Natural killer cell (primary cell): ENCODE measurements around the gene PARD6G. TPM values are rescaled to one million over a fixed set of nuclear protein-coding genes. Genes with fewer than 3 reads are reported as not detected.

Source experiments
- ATAC-seq, 3 donors: fragments of 150-1000 bp in 2 of 3; fragments of 200-7000 bp in 1 of 3; cut with Tn5 transposase; 1 replicate in 1 of 3; 2 replicates in 2 of 3; pipeline ENCODE4 v1.10.0; 2021; ENCODE audit warnings: mild to moderate bottlenecking in 2 of 3, moderate library complexity in 2 of 3
- DNase-seq, 2 donors: peaks; one replicate each; pipeline versions ENCODE4 v3.0.0 to v3.0.0-alpha.2; 2013 to 2021; ENCODE audit warnings: mixed read lengths in 1 of 2
- H3K27ac ChIP-seq: one replicate; pipeline ENCODE4 v1.5.1; 2013; ENCODE audit warnings: mild to moderate bottlenecking, low read length
- H3K27me3 ChIP-seq: one replicate; pipeline ENCODE4 v1.6.1; 2013; ENCODE audit warnings: low read length; ENCODE audit not compliant: control insufficient read depth, insufficient read depth
- H3K36me3 ChIP-seq: one replicate; pipeline ENCODE4 v1.6.1; 2013; ENCODE audit warnings: low read length; ENCODE audit not compliant: control insufficient read depth, insufficient read depth
- H3K4me1 ChIP-seq: one replicate; pipeline ENCODE4 v1.6.1; 2013; ENCODE audit warnings: low read length; ENCODE audit not compliant: control insufficient read depth, insufficient read depth
- H3K4me3 ChIP-seq: one replicate; pipeline ENCODE4 v1.5.1; 2013; ENCODE audit warnings: low read length
- H3K9me3 ChIP-seq: one replicate; pipeline ENCODE4 v1.6.1; 2013; ENCODE audit warnings: low read length; ENCODE audit not compliant: control insufficient read depth, insufficient read depth
- H3K27ac Mint-ChIP-seq, 2 donors: one replicate each; pipeline ENCODE4 v1.8.0; 2022; ENCODE audit warnings: mild to moderate bottlenecking in 2 of 2, mixed read lengths in 2 of 2, moderate library complexity in 1 of 2
- H3K27me3 Mint-ChIP-seq, 2 donors: one replicate each; pipeline ENCODE4 v1.8.0; 2022; ENCODE audit warnings: low read depth in 2 of 2, mixed read lengths in 2 of 2
- H3K36me3 Mint-ChIP-seq: one replicate; pipeline ENCODE4 v1.8.0; 2022; ENCODE audit warnings: mixed read lengths
- H3K4me1 Mint-ChIP-seq, 2 donors: one replicate each; pipeline ENCODE4 v1.8.0; 2022; ENCODE audit warnings: mixed read lengths in 2 of 2
- H3K4me3 Mint-ChIP-seq: one replicate; pipeline ENCODE4 v1.8.0; 2022; ENCODE audit warnings: mild to moderate bottlenecking, moderate library complexity, mixed read lengths
- H3K9me3 Mint-ChIP-seq, 2 donors: one replicate each; pipeline ENCODE4 v1.8.0; 2022; ENCODE audit warnings: mixed read lengths in 2 of 2
- WGBS: methylation state at CpG from one replicate; pipeline ENCODE4 v1.1.7; 2013; ENCODE audit warnings: missing lambda C conversion rate; ENCODE audit not compliant: insufficient coverage; 5-methylcytosine and 5-hydroxymethylcytosine counted together
- intact Hi-C: fragments of 100-400 bp; cut with micrococcal nuclease; formaldehyde crosslinking; loops from one replicate; pipeline ENCODE4 v1.14.2; 2022
- total RNA-seq, 4 donors: library from RNA; stranded (reverse); fragments of 120-200 nt in 1 of 4; gene quantifications; one replicate each; pipeline versions ENCODE4 v1.2.3 to v1.2.4, GENCODE V29; 2013 to 2022
- TF ChIP-seq, protein P1 (sequence below): fragments of 200-600 bp; IDR thresholded peaks from one replicate; pipeline ENCODE4 v1.8.0; 2022; ENCODE audit warnings: antibody characterized with exemption

Gene PARD6G
- total RNA-seq, 3 donors from 2014 or later (not counting 1 experiment from before 2014, with no cell fraction given), result not detected

DNA sequence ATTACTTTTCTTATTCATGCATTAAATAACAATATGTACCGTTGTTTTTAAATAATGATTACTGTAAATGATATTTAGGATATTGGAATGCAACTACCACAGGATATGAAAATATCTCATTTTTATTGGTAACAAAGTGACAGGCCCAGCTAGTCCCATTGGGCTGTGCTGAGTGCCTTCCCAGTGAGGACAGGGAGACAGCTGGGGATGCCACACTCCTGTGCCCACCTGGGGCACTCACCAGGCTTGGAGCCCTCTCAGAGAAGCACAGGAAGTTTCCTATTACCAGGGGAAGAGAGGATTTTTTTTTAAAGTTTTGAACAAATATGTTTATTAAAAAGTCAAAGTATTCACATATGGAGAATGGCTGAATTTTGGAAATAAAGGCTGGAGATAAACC lies 48.9 kb downstream of the PARD6G start:
- H3K27me3 Mint-ChIP-seq, result peaks cover 17 to 22% of the 10 kb centered on the region in 2 donors

DNA sequence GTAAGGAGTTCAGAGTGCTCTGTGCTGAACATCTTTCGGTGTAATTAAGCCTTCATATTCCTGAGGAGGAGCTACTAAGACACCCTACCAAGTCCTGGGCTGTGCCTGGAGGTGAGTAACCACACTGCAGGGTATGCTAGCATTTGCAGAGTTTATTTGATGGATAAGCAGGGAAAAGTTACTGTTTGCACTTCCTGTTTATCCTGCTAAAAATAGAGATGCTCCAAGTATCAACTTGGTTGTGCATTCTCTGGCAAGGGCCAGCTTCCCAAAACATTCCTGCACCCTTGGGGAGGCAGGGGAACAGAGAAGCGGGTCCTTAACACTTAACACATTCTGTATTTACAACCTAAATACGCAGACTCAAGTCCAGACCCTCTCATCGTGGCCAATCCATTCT lies 49.8 kb downstream of the PARD6G start:
- H3K9me3 ChIP-seq, result no peaks in the 10 kb centered on the region
- no peak overlapping the region for H3K4me3 Mint-ChIP-seq
- H3K4me1 Mint-ChIP-seq, result no peaks in the 10 kb centered on the region
- H3K27ac ChIP-seq, result no peak overlapping the region
- TF ChIP-seq, protein P1, sequence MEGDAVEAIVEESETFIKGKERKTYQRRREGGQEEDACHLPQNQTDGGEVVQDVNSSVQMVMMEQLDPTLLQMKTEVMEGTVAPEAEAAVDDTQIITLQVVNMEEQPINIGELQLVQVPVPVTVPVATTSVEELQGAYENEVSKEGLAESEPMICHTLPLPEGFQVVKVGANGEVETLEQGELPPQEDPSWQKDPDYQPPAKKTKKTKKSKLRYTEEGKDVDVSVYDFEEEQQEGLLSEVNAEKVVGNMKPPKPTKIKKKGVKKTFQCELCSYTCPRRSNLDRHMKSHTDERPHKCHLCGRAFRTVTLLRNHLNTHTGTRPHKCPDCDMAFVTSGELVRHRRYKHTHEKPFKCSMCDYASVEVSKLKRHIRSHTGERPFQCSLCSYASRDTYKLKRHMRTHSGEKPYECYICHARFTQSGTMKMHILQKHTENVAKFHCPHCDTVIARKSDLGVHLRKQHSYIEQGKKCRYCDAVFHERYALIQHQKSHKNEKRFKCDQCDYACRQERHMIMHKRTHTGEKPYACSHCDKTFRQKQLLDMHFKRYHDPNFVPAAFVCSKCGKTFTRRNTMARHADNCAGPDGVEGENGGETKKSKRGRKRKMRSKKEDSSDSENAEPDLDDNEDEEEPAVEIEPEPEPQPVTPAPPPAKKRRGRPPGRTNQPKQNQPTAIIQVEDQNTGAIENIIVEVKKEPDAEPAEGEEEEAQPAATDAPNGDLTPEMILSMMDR, result no peak
- intact Hi-C loops, result no loop called here
- no peaks in the 10 kb centered on the region for H3K4me1 ChIP-seq
- no peaks in the 10 kb centered on the region for H3K9me3 Mint-ChIP-seq
- DNase-seq (no peak), ATAC-seq (no peak)
- peaks cover 17 to 22% of the 10 kb centered on the region in 2 donors for H3K27me3 Mint-ChIP-seq
- no peaks in the 10 kb centered on the region for H3K27me3 ChIP-seq
- 89% methylated on average over 4 of the region's 4 CpGs for WGBS
- H3K27ac Mint-ChIP-seq, result no peak overlapping the region
- no peak overlapping the region for H3K4me3 ChIP-seq
- H3K36me3 ChIP-seq, result no peaks in the 10 kb centered on the region
- no peaks in the 10 kb centered on the region for H3K36me3 Mint-ChIP-seq

More for the DNA sequence above, 48.9 kb downstream of the PARD6G start:
- no peak overlapping the region for H3K4me3 ChIP-seq
- H3K27ac ChIP-seq, result no peak overlapping the region
- no CpG with 5 or more reads among the region's 1 CpG for WGBS
- Mint-ChIP-seq H3K9me3 (no peaks in the 10 kb centered on the region), H3K4me1 (no peaks in the 10 kb centered on the region), H3K27ac (no peak overlapping the region), H3K4me3 (no peak overlapping the region), H3K36me3 (no peaks in the 10 kb centered on the region)
- H3K27me3 ChIP-seq, result no peaks in the 10 kb centered on the region
- TF ChIP-seq, protein P1, result no peak
- H3K4me1 ChIP-seq, result no peaks in the 10 kb centered on the region
- no peaks in the 10 kb centered on the region for H3K36me3 ChIP-seq
- DNase-seq (no peak), ATAC-seq (no peak)
- intact Hi-C loops, result no loop called here
- H3K9me3 ChIP-seq, result no peaks in the 10 kb centered on the region

DNA sequence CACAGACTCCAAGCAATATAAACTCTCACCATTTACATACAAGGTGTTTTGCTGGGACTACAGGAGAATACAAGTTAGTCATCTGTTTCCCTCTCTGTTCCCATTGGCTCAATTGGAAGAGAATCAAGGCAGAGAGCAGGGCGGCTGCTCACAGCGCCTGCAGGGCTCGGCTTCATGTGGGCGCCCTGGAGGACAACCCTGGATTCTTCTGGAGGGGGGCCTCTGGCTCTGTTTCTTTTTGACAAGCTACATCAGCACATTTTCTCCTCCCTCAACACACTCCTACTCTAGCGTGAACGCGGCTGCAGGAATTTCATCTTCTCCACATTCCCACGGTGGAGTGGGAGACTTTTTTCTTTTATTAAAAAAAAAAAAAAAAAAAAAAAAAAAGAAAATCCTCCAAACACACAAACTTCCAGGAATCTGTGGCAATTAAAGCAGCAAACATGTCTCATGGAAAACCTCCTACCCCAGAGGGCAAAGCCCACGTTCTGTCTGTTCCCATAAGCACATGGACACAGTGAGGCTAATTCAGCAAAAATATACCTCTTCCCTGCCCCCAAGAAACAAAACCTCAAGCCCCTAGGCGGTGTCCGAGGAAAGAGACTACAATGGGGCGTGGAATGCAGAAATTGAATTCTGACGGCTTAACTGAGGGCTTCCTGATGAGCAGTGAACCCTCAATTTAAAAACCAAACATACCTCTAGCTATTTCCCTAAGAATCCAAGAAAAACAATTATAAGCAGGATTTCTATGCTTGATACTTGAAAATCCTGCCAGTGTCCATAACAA lies 50.6 kb downstream of the PARD6G start:
- no peaks in the 10 kb centered on the region for H3K4me1 Mint-ChIP-seq
- no peak overlapping the region for H3K4me3 Mint-ChIP-seq
- no peak overlapping the region for H3K27ac Mint-ChIP-seq
- no peak overlapping the region for H3K27ac ChIP-seq
- H3K27me3 Mint-ChIP-seq, result peaks cover 21 to 22% of the 10 kb centered on the region in 2 donors
- H3K9me3 ChIP-seq, result no peaks in the 10 kb centered on the region
- H3K36me3 ChIP-seq, result no peaks in the 10 kb centered on the region
- TF ChIP-seq, protein P1, result no peak
- DNase-seq, result no peak
- intact Hi-C loops, result no loop called here
- H3K4me3 ChIP-seq, result no peak overlapping the region
- H3K9me3 Mint-ChIP-seq, result no peaks in the 10 kb centered on the region
- ATAC-seq, result no peak
- 90% methylated on average over 9 of the region's 13 CpGs for WGBS
- no peaks in the 10 kb centered on the region for H3K4me1 ChIP-seq
- H3K27me3 ChIP-seq, result no peaks in the 10 kb centered on the region
- no peaks in the 10 kb centered on the region for H3K36me3 Mint-ChIP-seq
